PFSK-1 (cell line): ENCODE measurements around the gene XKR7.

Experiments
- FOXP2 ChIP-seq: optimal IDR thresholded peaks from 2 replicates; pipeline ENCODE3; 2011; ENCODE audit warnings: borderline replicate concordance, control low read depth, inconsistent platforms; ENCODE audit not compliant: insufficient read depth; ENCODE audit errors: extremely low read length, extremely low read depth
- POLR2AphosphoS5 ChIP-seq: IDR thresholded peaks from 2 replicates; pipeline ENCODE4 v1.6.1; 2012; ENCODE audit warnings: low read depth, mild to moderate bottlenecking, control low read depth, low read length, moderate library complexity
- SIN3A ChIP-seq: IDR thresholded peaks from 2 replicates; pipeline ENCODE4 v1.6.1; 2012; ENCODE audit warnings: mild to moderate bottlenecking, low read length, moderate library complexity, borderline replicate concordance; ENCODE audit not compliant: insufficient read depth
- TAF1 ChIP-seq: IDR thresholded peaks from 2 replicates; pipeline ENCODE4 v1.6.1; 2012; ENCODE audit warnings: low read length, control low read depth, borderline replicate concordance; ENCODE audit not compliant: insufficient read depth
- TF ChIP-seq, protein P1 (sequence below), 2 experiments: IDR thresholded peaks; 2 replicates each; pipeline versions ENCODE4 v1.6.1 to v1.8.0; 2011 to 2012; ENCODE audit warnings: low read depth in 2 of 2, low read length in 2 of 2, control low read depth in 1 of 2, inconsistent platforms in 1 of 2, mild to moderate bottlenecking in 1 of 2, moderate library complexity in 1 of 2; ENCODE audit not compliant: insufficient read depth in 1 of 2

DNA sequence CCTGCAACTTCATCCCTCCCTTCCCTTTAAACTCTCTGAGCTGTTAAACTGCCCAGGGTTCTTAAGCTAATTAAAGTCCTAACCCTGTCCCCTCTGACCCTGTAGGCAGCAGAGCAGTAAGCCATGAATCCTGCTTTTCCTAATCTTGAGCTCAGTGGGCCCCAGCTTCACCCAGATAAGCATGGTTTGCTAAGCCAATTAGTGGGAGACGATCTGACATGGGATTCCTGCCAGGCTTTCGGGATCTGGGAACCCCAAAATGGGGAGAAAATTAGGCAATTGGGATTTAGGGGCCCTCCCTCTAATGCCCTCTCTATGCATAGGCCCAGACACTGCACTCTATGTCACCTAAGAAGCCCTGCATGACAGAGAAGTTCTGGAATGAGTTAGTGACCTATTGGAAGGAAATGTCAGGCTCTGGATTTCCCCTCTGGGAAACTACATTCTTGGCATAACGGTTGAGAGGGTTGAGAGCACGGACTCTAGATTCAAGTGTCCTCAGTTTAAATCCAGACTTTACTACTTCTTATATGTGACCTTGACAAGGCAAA is 4.6 kb downstream of the XKR7 start:
- TF ChIP-seq SIN3A (no peak), POLR2AphosphoS5 (no peak), FOXP2 (no peak), TAF1 (no peak)
- TF ChIP-seq, protein P1, sequence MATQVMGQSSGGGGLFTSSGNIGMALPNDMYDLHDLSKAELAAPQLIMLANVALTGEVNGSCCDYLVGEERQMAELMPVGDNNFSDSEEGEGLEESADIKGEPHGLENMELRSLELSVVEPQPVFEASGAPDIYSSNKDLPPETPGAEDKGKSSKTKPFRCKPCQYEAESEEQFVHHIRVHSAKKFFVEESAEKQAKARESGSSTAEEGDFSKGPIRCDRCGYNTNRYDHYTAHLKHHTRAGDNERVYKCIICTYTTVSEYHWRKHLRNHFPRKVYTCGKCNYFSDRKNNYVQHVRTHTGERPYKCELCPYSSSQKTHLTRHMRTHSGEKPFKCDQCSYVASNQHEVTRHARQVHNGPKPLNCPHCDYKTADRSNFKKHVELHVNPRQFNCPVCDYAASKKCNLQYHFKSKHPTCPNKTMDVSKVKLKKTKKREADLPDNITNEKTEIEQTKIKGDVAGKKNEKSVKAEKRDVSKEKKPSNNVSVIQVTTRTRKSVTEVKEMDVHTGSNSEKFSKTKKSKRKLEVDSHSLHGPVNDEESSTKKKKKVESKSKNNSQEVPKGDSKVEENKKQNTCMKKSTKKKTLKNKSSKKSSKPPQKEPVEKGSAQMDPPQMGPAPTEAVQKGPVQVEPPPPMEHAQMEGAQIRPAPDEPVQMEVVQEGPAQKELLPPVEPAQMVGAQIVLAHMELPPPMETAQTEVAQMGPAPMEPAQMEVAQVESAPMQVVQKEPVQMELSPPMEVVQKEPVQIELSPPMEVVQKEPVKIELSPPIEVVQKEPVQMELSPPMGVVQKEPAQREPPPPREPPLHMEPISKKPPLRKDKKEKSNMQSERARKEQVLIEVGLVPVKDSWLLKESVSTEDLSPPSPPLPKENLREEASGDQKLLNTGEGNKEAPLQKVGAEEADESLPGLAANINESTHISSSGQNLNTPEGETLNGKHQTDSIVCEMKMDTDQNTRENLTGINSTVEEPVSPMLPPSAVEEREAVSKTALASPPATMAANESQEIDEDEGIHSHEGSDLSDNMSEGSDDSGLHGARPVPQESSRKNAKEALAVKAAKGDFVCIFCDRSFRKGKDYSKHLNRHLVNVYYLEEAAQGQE (IDR thresholded peaks at IDR 0.05; ENCODE audit: insufficient read depth in 1 of 2, low read depth in 2 of 2, low read length in 2 of 2) = no peak
